Measurements from ENCODE around the gene HOXD1. TPM values are rescaled to one million over a fixed set of nuclear protein-coding genes. Genes with fewer than 3 reads are reported as not detected.
A peak's percentile ranks its signal among the peaks of the same experiment; 100 is the strongest.

The HOXD1 gene
- total RNA-seq, 1 donor, result not detected

DNA sequence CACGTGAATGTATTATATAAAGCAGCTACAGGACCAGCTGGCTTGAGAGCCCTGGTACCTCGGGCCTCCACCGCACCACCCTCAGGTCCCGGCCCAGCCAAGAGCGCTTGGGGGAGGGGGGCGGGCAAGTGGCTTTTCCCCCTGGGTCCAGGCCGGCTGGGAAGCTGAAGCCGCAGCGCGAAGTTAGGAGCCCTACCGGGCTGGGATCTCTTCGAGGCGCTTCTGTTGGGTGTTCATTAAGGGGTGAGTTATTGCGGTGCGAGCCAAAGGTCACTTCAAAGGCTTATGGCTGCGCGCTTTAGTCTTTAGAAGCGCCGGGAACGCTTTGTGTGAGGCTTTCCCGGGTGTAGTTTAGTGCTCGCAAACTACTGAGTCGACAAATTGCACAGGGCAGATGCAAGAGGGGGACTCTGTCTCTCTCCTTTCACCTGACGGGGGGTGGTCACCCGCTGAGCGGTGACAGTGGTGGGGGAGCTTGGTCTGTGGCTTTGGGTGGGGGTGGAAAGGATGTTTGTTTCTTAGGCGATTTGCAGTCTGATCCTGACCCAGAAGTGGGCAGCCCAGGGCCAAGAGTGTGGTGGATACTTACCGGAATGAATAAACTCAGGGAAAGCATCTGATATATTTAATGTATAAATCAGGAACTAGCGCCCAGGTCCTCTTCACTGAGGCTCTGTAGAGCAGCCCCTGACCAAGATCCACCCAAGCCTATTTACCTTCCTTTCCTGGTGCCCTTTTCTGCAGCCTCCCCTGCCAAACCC lies 25.4 kb upstream of the HOXD1 start:
- DNase-seq (ENCODE audit: insufficient read length, low spot score, missing footprints), result no peak
- peaks cover 76% of the 10 kb centered on the region for H3K27me3 ChIP-seq (ENCODE audit: insufficient read depth, low read length)
- H3K27ac ChIP-seq (ENCODE audit: low read depth, low read length), result no peak overlapping the region
- H3K4me3 ChIP-seq (ENCODE audit: insufficient read depth, low read length), result no peak overlapping the region
- no peaks in the 10 kb centered on the region for H3K79me2 ChIP-seq (ENCODE audit: insufficient read depth, low read length)
- no peaks in the 10 kb centered on the region for H4K20me1 ChIP-seq (ENCODE audit: insufficient read depth, low read length)
- H3K36me3 ChIP-seq (ENCODE audit: insufficient read depth, low read length), result no peaks in the 10 kb centered on the region
- H3K4me1 ChIP-seq (ENCODE audit: insufficient read depth, low read length), result peaks cover 15% of the 10 kb centered on the region
- H3K9me3 ChIP-seq (ENCODE audit: low read depth, low read length), result no peaks in the 10 kb centered on the region
- no peak overlapping the region for H2AFZ ChIP-seq (ENCODE audit: low read length)
- TF ChIP-seq, protein P1, sequence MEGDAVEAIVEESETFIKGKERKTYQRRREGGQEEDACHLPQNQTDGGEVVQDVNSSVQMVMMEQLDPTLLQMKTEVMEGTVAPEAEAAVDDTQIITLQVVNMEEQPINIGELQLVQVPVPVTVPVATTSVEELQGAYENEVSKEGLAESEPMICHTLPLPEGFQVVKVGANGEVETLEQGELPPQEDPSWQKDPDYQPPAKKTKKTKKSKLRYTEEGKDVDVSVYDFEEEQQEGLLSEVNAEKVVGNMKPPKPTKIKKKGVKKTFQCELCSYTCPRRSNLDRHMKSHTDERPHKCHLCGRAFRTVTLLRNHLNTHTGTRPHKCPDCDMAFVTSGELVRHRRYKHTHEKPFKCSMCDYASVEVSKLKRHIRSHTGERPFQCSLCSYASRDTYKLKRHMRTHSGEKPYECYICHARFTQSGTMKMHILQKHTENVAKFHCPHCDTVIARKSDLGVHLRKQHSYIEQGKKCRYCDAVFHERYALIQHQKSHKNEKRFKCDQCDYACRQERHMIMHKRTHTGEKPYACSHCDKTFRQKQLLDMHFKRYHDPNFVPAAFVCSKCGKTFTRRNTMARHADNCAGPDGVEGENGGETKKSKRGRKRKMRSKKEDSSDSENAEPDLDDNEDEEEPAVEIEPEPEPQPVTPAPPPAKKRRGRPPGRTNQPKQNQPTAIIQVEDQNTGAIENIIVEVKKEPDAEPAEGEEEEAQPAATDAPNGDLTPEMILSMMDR (IDR thresholded peaks at IDR 0.05; ENCODE audit: extremely low read depth, low read depth, low read length), result no peak
- H3K4me2 ChIP-seq (ENCODE audit: insufficient read depth, low read length), result no peak overlapping the region

DNA sequence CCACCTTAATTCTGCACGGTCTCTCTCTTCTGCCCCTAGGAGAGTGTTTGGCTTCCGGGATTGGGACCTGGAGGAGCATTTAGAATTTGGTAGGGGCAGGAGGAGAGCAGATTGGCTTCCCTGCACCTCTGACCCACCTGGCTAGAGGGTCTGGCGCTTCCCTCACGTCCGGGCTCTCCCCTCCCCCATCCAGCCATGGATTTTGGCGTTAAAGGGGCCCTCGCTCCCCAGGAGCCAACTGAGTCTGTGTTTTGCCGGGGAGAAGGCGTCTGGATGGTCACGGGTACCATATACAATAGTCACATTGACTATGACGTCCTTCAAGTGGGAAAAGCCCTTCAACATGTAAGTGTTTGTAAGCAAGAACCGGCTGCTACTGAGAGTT lies 24.8 kb upstream of the HOXD1 start:
- peaks cover 76% of the 10 kb centered on the region for H3K27me3 ChIP-seq (ENCODE audit: insufficient read depth, low read length)
- H3K4me2 ChIP-seq (ENCODE audit: insufficient read depth, low read length), result no peak overlapping the region
- H3K9me3 ChIP-seq (ENCODE audit: low read depth, low read length), result no peaks in the 10 kb centered on the region
- H3K4me1 ChIP-seq (ENCODE audit: insufficient read depth, low read length), result peaks cover 15% of the 10 kb centered on the region
- H4K20me1 ChIP-seq (ENCODE audit: insufficient read depth, low read length), result no peaks in the 10 kb centered on the region
- H3K36me3 ChIP-seq (ENCODE audit: insufficient read depth, low read length), result no peaks in the 10 kb centered on the region
- H3K27ac ChIP-seq (ENCODE audit: low read depth, low read length), result no peak overlapping the region
- TF ChIP-seq, protein P1 (IDR thresholded peaks at IDR 0.05; ENCODE audit: extremely low read depth, low read depth, low read length), result no peak
- no peak for DNase-seq (ENCODE audit: insufficient read length, low spot score, missing footprints)
- no peak overlapping the region for H3K4me3 ChIP-seq (ENCODE audit: insufficient read depth, low read length)
- H2AFZ ChIP-seq (ENCODE audit: low read length), result no peak overlapping the region
- no peaks in the 10 kb centered on the region for H3K79me2 ChIP-seq (ENCODE audit: insufficient read depth, low read length)

- DNase-seq (ENCODE audit: insufficient read length, low spot score, missing footprints), result no peak
- no peaks in the 10 kb centered on the region for H3K9me3 ChIP-seq (ENCODE audit: low read depth, low read length)
- no peak overlapping the region for H3K4me3 ChIP-seq (ENCODE audit: insufficient read depth, low read length)
- no peak overlapping the region for H3K4me2 ChIP-seq (ENCODE audit: insufficient read depth, low read length)
- H3K27ac ChIP-seq (ENCODE audit: low read depth, low read length), result no peak overlapping the region
- H3K27me3 ChIP-seq (ENCODE audit: insufficient read depth, low read length), result peaks cover 75% of the 10 kb centered on the region
- H3K79me2 ChIP-seq (ENCODE audit: insufficient read depth, low read length), result no peaks in the 10 kb centered on the region
- H3K4me1 ChIP-seq (ENCODE audit: insufficient read depth, low read length), result peaks cover 15% of the 10 kb centered on the region
- no peak overlapping the region for H2AFZ ChIP-seq (ENCODE audit: low read length)
- TF ChIP-seq, protein P1 (IDR thresholded peaks at IDR 0.05; ENCODE audit: extremely low read depth, low read depth, low read length), result no peak
- no peaks in the 10 kb centered on the region for H4K20me1 ChIP-seq (ENCODE audit: insufficient read depth, low read length)
- H3K36me3 ChIP-seq (ENCODE audit: insufficient read depth, low read length), result no peaks in the 10 kb centered on the region
These were observed 24.3 kb upstream of the HOXD1 start for GRCh38 chr2:176164201-176164600.

- H4K20me1 ChIP-seq (ENCODE audit: insufficient read depth, low read length), result no peaks in the 10 kb centered on the region
- H3K79me2 ChIP-seq (ENCODE audit: insufficient read depth, low read length), result no peaks in the 10 kb centered on the region
- no peaks in the 10 kb centered on the region for H3K36me3 ChIP-seq (ENCODE audit: insufficient read depth, low read length)
- TF ChIP-seq, protein P1 (IDR thresholded peaks at IDR 0.05; ENCODE audit: extremely low read depth, low read depth, low read length), result no peak
- peak overlapping the region; percentile 69 for H3K4me2 ChIP-seq (ENCODE audit: insufficient read depth, low read length)
- peaks cover 15% of the 10 kb centered on the region for H3K4me1 ChIP-seq (ENCODE audit: insufficient read depth, low read length)
- peaks cover 69% of the 10 kb centered on the region for H3K27me3 ChIP-seq (ENCODE audit: insufficient read depth, low read length)
- DNase-seq (ENCODE audit: insufficient read length, low spot score, missing footprints), result no peak
- peak overlapping the region; percentile 49 for H3K4me3 ChIP-seq (ENCODE audit: insufficient read depth, low read length)
- H2AFZ ChIP-seq (ENCODE audit: low read length), result no peak overlapping the region
- no peaks in the 10 kb centered on the region for H3K9me3 ChIP-seq (ENCODE audit: low read depth, low read length)
- H3K27ac ChIP-seq (ENCODE audit: low read depth, low read length), result no peak overlapping the region
These were observed 23.7 kb upstream of the HOXD1 start for GRCh38 chr2:176164611-176165369.
